OCI-LY7 (cell line): ENCODE data around the gene TEX2.

Source experiments
- CTCF ChIP-seq: fragments of 200-600 bp; sonication (generic); conservative IDR thresholded peaks from 2 replicates; pipeline ENCODE4 v1.5.1; 2014; ENCODE audit warnings: mild to moderate bottlenecking, antibody characterized with exemption, low read length, moderate library complexity, mixed read lengths
- EZH2phosphoT487 ChIP-seq: fragments of 200-600 bp; sonication (generic); IDR thresholded peaks from 2 replicates; pipeline ENCODE4 v1.6.1; 2018; ENCODE audit warnings: low read depth, borderline replicate concordance, mild to moderate bottlenecking, mixed run types, antibody characterized with exemption, low read length, moderate library complexity, mixed read lengths

DNA sequence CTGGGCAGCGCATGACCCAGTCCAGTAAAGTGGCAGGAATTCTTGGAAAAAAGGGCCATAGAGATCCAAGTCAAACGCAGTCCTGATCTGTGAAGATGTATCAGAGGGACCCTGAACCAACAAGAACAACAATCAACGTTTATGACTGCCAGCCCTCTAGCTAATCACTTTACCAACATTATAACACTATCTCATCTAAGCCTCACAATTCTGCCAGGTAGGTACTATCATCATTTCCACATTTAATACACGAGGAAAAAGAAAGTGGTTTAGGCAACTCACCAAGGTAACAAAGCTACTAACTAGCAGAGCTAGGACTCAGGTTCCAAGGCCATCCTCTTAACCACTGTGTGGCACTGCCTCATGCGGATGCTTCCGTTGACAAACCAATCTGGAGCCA is 28.1 kb downstream of the TEX2 start:
- TF ChIP-seq CTCF (no peak), EZH2phosphoT487 (no peak)
